GM19099 (cell line): ENCODE measurements around the gene SP1.

ENCODE experiments used
- POLR2A ChIP-seq: IDR thresholded peaks from 3 replicates; pipeline ENCODE4 v1.6.1; 2011; ENCODE audit warnings: low read depth; ENCODE audit not compliant: insufficient read length; ENCODE audit errors: extremely low read depth

SP1 gene

GRCh38 chr12:53430116-53430515, 50.1 kb downstream of the SP1 start:
- TF ChIP-seq POLR2A = no peak

GRCh38 chr12:53431187-53431586, 51.2 kb downstream of the SP1 start:
- no peak for TF ChIP-seq POLR2A

- peak; percentile 98 for TF ChIP-seq POLR2A
Measured at GRCh38 chr12:53441040-53441833, 61.3 kb downstream of the SP1 start, which contains the start of gene PRR13. TSS of gene PRR13 (plus strand) at chr12:53441734. CDS start at chr12:53442715, 981 bp downstream.

- no peak for TF ChIP-seq POLR2A
Measured at GRCh38 chr12:53443955-53444354, 64.0 kb downstream of the SP1 start.

GRCh38 chr12:53450936-53451335, 71.0 kb downstream of the SP1 start:
- TF ChIP-seq POLR2A = no peak

DNA sequence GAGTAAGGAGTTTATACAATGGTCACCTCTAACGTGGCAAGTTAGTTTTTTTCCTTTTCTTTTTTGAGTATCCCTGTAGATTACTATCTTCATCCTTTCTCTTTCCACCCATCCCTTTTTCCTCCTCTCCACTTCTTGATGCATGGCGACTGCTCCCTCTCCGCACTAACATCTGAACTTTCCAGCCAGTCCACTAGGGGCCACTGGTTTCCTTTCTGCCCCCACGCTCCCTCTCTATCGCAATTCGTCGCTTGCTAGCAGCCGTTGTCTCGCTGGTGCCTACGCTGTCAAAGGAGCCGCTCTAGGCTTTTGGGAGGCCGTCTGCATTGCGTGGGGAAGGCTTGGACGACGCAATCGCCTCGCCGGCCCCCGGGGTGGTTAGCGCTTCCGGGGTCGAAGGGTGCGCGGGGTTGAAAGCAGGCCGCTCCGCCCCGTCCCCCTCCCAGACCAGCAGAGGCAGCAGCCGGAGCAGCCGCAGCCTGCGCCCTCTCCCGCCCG, 71.7 kb downstream of the SP1 start, which contains the start of gene PCBP2:
Gene PCBP2, plus strand, starts transcription at position 442 of the 498 bp plus-strand sequence. CDS start 2,699 bp downstream, outside the sequence.
- peak; percentile 91 for TF ChIP-seq POLR2A

DNA sequence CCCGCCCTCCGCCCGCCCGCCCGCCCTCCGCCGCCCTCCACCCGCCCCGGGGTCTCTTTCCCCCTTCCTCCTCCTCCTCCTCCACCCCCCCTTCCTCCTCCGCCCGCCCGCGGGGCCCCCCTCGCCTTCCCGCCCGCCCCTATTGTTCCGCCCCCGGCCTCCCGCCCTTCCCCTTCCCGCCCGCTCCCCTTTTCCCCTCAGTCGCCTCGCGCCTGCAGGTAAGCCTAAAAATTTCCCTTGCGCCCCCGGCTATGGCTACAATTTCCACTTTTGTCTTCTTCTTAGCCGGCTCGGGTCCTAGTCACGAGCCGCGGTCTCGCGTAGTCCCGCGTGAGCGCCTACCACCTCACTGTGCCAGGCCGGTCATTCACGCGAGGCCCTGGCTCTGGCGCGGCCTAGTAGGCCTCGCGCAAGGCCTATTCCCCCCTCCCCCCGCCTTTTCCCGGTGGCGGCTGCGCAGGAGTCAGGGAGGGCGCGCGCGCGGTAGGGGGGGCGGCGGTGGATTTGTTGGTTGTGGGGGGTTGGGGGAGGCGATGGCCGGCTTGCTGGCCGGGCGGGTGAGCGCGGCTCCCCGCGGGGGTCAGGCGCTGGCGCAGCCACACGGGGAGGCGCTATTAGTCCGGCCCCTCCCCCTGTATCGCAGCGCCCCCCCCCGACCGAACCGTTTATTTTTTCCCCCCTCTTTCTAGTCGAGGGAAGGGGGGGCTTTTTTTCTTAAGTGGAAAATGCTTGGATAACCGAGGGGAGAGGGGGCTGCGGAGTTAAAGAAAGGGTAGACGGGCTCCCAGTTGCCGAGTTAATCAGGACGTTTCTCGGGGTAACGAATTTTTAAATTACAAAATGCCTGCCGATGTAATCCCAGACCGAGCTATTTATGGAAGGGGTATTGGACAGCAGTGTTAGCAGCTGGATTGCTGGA, 72.4 kb downstream of the SP1 start:
- TF ChIP-seq POLR2A = no peak

DNA sequence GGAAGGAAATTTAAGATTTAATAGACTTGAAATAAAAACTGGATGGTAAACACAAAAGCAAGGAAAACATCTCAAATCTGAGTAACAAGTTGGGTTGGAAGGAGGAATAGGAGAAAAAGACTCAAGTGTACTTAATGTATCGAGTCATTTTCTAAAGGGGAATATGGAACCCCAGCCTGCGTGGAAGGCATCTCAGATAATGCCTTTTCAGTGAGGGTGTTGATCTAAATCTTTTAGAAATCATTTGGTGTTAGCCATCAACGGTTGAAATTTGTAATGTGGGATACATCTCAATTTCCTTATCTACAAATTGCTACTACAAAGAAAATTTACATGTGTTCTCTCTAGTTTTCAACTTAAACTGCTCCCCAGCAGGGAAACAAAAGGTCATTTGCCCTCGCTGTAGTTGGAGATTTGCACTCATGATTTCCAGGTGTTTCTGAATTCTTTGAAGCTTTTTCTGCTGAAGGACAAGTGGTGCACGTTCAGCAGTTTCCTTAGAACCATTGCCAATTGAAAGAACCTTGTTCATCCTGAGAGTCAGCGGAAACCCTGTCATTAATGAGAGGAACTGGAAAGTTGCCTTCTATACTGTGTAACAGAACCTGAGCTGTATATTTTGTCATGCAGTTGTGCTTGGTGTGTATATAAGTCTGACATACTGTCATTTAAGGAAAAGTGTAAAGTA, 74.1 kb downstream of the SP1 start:
- no peak for TF ChIP-seq POLR2A

DNA sequence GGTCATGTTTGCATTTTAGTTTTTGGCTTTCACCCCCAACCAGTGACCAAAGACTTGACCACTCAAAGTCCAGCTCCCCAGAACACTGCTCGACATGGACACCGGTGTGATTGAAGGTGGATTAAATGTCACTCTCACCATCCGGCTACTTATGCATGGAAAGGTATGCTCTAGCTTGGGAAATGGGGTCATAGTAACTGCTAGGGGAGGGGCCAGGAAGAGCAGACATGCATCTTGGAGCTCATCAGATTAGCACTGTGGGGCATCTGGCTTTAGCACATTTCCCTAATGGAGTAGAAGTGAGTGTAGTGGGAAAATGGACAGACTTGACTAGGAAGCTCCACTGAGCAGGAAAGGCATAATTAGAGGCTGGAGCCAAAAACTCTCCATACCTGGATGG, 74.7 kb downstream of the SP1 start:
- peak; percentile 14 for TF ChIP-seq POLR2A

DNA sequence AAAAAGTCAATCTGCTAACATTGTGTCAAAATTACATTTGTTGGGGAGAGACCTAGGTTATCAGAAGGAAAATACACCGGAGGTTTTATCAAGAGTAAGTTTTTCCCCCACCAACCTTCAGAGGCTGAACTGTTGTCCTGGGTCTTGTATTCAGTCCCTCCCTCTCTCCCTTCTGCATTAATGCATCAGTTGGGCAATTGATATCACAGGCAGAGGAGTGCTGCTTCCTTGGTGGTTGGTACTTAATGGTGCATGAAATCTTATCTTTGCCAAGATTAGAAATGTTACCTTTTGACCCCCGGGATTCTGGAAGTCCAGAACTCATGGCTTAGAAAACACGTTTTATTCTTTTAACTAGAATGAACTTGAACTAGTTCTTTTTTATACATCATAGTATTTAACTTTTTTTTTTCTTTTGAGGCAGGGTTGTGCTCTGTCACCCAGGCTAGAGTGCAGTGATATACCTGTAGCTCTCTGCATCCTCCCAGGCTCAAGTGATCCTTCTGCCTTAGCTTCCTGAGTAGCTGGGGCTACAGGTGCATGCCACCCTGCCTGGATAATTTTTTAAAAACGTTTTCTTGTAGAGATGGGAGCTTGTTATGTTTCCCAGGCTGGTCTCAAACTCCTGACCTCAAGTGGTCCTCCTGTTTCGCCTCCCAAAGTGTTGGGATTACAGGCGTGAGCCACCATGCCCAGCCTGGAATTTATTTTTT, 76.8 kb downstream of the SP1 start:
- TF ChIP-seq POLR2A = no peak

GRCh38 chr12:53459097-53459496, 79.1 kb downstream of the SP1 start:
- TF ChIP-seq POLR2A = no peak

DNA sequence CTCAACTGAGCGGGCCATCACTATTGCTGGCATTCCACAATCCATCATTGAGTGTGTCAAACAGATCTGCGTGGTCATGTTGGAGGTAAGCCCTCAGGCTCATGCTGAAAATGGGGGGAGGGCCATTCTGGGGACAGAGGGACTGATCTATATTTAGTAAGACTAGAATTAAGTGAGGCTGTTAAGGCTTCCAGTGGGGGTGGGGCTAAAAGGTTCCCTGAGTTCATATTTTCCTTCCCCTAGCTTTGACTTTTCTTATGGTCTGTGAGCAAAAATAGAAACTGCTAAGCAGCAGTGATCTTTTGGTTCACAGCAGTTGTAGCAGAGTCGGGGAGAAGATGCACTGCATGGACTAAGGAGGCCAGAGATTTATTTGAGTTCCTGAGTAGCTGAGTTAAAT, 81.1 kb downstream of the SP1 start:
- no peak for TF ChIP-seq POLR2A

DNA sequence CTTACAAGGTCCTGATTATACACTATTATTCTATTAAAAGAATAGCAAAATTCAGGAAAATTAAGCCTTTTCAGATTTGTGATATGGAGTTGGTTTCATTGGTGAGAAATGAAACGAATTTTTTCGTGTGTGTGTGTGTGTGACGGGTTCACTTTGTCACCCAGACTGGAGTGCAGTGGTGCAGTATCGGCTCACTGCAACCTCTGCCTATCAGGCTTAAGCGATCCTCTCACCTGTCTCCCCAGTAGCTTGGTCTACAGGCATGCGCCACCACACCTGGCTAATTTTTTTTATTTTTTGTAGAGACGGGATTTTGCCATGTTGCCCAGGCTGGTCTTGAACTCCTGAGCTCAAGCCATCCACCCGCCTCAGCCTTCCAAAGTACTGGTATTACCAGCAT, 81.6 kb downstream of the SP1 start:
- TF ChIP-seq POLR2A = no peak

GRCh38 chr12:53462935-53463334, 83.0 kb downstream of the SP1 start:
- no peak for TF ChIP-seq POLR2A
